NCI-H1417 treated with DMSO at 0.1 percent for 48 hours (cell line): ENCODE results near the gene CACHD1.

Source experiments
- DNase-seq: peaks from one replicate; lab custom pipeline; 2025; lab: John Stamatoyannopoulos, UW

Gene CACHD1

DNA sequence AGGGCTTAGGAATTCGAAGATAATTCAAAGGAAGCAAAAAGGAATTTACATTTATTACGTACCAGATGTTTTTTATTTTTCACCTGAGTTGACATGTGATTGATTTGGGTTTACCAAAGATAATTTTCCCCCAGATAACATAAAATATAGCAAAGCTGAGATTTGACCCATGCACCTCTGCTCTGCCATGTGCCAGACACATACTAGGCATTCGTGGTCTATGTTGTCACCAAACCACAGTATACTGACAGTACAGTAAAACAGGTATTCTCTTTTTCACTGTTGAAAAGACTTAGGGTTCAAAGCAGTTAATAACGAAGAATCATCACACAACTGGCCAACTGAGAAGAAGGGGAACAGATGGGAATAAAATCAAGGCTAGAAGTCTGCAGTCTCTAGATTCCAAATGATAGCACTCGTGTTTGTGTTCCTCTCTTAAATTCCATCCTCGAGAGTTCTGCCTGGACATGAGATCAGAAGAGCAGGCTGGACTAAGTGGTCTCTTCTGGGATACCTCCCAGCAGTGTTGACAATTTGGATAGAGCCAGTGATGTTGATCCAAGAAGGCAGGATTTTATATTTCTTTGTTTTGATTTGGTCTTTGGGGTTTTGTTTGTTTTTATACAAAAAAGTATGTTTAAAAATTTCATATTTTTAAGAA lies 189.7 kb downstream of the CACHD1 start:
- no peak for DNase-seq

DNA sequence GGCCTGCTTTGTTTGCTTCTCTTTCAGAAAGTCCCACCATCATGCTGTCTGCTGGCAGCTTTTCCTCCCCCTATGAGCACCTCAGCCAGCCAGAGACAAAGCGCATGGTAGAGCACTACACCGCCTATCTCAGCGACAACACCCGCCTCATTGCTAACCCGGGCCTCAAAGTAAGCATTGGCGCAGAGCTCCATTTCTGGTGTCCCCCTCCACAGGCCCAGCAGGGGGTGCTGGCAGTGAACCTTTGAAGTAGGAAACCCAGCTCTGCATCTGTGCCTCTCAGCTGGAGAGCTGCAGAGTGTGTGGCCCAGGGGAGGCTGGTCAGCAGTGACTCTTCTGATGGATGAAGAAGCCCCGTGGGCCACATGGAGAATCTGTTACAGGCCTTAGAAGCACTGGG lies 193.7 kb downstream of the CACHD1 start:
- DNase-seq: no peak

DNA sequence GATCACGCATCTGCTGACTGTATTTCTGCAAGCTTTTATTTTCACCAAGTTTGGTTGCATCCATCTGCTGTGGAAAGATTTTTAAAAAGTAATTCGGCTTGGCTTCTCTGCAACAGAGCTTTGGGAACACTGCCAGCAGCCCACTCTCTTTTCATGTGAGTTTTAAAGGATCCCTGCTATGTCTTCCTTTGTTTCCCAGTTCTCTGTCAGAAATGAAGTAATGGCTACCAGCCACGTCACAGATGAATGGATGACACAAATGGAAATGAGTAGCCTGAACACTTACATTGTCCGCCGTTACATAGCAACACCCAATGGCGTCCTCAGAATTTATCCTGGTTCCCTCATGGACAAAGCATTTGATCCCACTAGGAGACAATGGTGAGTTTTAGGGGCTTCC lies 194.4 kb downstream of the CACHD1 start:
- no peak for DNase-seq

DNA sequence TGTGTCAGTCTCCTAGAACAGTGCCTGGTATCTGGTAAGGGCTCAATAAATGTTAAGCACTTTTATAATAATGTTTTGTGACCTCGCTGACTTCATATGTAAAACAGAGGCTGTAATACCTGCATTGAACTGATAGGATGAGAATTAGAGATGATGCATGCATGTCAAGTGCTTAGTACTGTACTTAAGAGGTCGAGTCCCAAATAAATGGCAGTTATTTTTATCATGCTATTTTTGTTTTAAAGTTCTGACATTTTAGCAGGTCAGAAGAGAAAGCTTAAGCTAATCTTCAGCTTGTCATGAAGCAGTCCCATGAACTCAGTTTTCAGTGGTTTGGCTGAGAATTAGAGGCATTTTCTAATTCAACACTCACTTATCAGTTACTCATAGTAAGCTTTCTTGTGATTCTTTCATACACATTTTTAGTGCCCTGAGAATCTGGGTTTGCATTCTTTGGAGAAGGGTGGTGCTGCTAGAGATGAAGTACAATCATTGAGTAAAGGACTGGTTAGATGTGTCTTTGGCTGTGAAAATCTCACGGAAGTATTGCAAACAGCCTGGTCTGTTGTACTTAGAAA lies 199.3 kb downstream of the CACHD1 start:
- no peak for DNase-seq

DNA sequence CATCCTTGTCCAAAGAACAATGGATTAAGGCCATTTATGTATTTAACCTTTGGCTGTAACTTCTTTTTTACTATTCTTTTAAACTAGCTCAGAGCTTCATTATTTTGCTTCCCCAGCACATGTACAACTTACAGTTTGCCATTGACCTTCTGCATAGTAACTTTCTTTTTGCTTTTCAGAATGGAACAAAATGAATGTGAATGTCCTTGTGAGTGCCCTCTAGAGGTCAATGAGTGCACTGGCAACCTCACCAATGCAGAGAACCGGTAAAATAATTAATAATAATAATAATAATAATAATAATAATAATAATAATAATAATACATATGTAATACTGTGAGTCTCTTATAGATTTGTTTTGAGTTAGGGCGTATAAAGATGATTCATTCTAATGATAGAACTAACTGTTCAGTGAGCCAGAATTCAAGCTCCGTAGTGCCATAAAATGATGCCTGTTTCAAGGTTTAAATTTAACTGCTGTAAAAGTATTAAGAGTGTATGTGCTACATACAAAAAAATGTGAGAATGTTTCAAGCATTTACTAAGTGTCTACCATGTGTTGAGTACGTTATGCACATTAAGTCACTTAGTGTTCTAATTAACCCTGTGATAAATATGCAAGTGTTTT lies 205.9 kb downstream of the CACHD1 start:
- peak; percentile 4 for DNase-seq

DNA sequence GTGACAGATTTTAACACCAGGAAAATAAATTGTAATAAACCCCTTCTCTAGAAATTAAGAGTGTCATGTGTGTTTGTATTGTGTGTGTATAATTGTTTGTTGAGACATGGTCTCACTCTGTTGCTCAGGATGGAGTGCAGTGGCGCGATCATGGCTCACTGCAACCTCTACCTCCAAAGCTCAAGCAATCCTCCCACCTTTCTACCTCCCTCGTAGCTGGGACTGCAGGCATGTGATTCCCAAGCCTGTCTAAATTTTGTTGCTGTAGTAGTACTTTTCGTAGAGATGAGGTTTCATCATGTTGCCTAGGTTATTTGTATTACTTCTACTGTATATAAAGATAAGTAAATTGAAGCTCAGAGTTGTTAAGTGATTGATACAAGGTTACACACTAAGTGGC lies 206.5 kb downstream of the CACHD1 start:
- DNase-seq: no peak

DNA sequence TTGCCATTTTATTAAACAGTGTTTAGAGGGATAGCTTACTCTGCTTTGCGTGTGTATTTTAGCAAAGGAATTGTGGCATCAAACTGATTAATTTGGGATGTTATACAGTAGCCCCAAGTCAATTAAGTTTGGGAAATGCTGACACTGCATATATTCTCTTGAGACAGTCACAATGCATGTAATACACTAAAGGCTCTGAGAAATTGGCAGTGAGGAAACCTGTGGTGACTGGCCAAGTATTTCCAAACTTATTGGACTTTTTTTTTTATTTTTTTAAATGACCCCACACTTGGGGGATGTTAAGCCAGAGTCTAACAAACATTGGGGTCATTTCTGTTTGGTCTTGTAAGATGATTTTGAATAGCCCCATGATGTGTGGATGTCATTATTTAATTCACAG lies 207.6 kb downstream of the CACHD1 start:
- DNase-seq: no peak

DNA sequence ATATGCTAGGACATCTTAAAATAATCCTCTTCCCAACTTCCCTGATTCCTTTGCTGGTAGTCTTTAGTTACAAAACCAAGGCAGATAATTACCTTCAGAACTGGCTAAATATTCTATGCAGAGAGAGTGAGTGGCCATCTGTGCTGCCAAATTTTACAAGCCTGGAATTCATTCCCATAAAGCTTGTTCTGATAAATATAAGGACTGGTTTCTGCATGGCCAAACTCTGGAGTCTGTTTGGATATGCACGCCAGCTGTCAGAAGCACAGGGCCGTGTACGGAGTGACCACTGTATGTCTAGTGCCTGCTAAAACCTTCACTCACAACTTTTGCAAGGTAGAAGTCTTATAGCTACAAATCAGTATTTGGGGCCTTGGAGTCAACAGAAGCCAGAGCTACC lies 208.4 kb downstream of the CACHD1 start:
- DNase-seq: no peak

DNA sequence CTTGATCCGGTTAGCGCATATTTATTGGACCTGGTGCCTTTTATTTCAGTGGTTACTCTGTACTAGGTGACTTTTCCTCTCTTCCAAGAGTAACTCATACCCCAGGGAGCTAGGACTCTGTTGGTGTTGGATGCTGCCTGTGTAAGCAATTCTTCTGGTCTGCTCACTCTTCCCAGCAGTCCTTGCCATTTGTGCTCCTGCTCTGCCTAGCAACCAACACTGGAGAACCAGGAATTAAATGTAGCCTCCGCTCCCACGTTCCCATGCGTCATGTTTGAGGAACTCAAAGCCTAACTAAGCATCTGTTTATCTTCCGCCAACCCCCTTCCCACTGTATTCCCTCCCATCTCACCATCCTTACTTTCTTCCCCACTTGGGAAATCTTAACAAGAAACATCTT lies 209.2 kb downstream of the CACHD1 start:
- no peak for DNase-seq

DNA sequence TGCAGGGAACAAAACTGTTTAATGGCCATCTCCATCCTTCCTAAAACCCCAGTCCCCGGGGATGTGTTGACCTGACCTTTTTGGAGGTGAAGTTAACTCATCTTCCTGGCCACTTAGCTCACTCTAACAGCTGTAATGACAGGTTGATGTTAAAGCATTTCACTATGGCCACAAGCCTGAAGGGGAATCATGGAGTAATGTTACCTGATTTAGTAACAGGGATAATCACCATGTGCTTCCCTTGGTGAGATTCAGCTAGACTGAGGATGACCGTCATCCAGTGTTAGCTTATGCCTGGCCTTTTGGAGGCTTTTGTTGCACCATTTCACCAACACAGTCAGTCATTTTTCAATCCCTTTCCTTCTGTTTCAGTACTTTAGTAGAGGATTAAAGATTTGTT lies 210.7 kb downstream of the CACHD1 start:
- DNase-seq: no peak

DNA sequence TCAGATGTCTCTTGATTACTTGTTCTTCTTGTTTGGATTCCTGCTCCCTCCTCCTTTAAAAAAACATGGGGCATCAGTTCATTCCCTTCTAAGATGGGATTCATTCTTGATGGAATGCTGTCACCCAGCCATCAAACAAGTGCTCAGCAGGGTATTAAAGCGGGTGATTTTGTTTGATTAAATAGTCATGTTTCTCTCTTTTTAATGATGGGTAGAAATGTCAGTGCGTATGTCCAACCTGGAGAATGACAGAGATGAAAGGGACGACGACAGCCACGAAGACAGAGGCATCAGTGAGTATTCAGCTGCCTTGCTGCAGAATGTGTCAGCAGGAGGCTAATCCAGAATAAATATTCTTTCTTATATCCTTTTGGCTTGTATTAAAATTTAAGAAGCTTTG lies 211.1 kb downstream of the CACHD1 start:
- DNase-seq: no peak

DNA sequence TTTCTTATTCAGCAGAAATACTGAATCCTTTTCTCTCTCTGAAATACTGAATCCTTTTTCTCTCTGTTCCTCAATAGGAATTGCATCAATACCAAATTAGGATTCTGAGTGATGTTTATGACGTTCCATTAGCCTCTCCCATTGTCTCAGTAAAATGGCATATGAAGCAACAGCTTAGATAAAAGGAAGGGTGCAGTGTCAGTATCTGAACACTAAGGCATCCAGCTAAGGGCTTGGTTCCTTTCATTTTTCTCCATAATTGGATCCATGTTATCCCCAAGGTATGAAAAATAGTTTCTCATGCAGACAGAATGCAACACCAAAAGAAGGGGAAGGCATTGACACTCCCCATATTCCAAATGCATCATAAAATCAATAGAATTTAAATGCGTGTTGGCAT lies 213.5 kb downstream of the CACHD1 start:
- no peak for DNase-seq

DNA sequence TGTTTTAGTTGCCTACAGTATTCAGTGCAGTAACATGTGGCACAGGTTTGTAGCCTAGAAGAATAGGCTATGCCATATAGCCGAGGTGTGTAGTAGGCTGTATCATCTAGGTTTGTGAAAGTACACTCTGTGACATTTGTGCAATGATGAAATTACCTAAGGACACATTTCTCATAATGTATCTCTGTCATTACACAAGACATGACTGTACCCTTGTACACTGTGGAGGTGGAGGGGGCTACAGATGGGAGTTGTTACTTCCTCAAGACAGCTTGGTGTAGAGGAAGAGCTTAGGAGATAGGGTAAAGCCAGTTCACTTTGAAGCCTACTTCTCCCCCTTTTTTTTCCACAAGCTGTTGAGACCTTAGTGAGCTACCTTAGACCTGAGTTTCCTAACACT lies 215.3 kb downstream of the CACHD1 start:
- no peak for DNase-seq

DNA sequence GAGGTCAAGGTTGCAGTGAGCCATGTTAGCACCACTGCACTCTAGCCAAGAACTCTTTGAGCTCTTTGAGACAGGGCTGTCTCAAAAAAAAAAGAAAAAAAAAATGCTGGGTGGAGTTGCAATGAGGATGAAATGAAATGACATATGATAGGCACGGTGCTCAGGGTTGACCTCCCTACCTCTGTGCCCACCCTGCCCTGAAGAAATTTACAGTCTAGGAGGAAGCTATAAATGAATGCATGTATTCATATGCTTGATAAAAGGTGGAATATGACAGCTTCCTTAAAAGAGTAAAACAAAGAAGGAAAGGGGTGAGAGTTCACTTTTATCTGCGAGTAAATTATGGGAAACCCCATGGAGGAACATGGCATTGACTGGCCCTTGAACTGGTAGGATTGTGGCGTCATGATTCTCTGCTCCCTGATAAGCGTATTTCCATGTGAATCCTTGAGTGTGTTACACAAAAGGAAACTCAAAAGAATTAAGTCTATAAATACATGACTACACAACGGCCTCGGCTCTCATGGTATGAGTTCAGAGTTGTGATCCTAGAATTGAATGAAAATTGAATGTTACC lies 215.9 kb downstream of the CACHD1 start:
- DNase-seq: no peak

DNA sequence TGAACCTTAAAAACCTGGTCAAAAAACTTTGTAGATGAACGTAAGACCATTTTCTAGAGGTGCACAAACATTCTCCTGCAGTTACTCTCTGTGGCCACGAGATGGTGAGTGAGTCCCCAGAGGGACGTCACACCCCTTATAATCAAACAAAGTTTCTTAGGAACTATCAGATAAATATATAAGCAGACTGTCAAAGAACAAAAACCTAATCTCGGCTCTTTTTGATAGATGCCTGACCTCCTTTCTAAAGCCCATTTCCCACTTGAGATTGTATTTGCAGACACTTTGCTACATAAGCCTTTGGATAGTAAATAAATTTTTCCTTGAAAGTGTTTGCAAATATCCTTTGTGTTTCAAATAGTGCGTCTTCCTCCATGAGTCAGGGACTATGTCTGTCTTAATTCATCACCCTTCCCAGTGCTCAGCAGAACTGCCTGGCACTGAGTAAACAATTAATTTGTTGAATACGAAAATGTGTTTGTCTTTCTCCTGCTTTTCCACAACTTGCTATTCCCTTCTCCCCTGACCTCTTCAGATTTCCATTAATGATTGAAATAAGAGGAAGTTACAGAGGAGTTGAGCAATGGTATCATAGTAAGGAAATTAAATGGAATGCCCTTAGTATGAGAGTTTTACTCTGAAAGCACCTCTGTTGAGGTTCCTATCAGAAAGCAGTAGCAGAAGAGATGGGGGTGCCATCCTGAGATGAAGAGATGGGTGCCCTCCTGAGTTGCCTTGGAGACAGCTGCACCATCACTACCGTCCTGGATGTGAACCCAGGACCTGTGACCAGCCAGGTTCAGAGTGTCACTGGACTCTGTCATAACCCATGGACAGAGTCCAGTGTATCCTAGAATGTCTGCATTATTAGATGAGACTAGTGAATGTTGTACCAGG lies 217.1 kb downstream of the CACHD1 start:
- no peak for DNase-seq

DNA sequence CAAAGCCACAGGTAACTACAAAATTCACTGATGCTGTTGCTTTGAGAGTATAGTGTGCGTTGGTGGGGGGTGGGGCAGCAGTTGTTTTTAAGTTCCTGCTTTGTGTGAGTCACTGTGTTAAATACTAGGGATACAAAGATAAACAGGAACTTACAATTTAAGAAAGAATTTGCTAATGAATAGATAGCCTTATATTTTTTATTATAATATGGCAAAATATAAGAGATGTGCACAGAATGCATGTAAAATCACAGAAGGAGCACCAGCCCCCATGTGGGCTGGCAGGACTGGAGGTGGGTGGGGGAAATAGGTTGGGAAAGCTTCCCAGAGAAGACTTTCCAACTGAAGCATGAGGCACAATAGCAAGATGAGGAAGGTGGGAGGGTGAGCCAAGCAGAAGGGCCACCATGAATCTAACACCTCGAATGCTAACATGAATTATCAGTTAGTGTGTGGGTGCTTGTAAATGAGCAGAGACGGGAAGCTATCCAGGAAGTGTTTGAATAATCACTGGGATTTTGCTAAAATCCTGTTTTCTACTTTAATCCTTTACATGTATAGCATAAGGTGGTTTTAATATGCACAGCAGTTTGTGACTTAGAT lies 217.9 kb downstream of the CACHD1 start:
- DNase-seq: no peak

DNA sequence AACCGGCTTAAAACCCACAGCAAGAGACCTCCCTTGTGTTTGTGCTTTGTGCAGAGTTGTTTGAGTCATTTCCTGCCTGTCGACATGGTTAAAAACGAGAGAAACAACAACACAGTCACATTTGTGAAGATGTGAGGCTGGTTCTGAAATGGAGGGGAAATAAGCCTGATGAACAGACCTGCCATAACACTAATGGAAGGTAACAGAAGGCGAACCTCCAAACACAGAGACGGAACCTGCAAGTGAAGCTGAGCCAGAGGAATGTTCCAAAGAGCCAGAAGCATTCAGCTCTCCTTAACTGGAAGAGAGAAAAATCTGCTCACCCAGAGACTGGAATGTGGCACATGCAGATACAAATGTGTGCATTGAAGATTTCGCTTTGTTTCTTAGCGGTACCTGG lies 221.7 kb downstream of the CACHD1 start:
- DNase-seq: no peak

DNA sequence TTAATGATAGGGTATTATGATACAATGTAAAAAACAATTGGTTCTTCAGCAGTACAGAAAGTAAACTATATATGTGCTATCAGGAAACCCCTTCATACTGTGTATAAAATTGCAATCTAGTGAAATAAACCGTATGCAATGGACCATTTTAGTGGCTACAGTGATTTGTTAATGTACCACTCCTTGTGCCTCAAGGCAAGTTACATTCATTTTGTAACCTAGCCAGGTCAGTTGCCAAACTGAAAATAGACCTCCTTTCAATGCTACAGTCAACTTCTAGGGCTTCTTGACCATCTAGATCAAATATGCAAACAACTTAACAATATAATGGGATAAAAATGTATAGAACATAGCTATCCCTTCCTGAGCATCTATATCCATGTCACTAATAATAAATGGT lies 223.0 kb downstream of the CACHD1 start:
- DNase-seq: no peak

DNA sequence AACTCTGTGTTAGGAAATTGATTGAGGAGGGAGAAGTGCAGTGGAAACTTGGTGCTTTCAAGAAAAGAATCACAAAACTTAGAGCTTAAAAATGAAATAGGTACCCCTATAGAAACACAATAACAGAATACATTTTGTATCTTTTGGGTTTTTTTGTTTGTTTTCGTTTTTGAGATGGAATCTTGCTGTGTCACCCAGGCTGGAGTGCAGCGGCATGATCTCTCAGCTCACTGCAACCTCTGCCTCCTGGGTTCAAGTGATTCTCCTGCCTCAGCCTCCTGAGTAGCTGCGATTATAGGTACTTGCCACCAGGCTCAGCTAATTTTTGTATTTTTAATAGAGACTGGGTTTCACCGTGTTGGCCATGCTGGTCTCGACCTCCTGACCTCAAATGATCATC lies 223.5 kb downstream of the CACHD1 start:
- no peak for DNase-seq

DNA sequence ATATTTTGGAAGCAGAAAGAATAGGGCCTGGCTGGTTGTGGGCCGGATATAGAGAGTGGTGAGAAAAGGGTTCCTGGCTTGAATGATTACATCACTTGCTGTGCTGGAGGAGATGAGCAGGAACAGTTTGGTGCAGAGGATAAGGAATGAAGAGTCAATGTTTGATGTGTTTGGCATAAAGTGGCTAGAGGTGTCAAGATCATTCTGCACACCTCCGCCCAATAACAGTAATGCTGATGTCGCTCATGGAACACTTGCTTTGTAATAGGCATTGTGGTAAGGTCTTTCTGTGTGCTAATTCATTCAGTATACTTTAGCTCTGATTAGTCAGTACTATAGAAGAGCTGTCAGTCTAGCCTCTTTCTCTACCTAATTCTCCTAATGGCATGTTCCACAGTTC lies 226.9 kb downstream of the CACHD1 start:
- no peak for DNase-seq

DNA sequence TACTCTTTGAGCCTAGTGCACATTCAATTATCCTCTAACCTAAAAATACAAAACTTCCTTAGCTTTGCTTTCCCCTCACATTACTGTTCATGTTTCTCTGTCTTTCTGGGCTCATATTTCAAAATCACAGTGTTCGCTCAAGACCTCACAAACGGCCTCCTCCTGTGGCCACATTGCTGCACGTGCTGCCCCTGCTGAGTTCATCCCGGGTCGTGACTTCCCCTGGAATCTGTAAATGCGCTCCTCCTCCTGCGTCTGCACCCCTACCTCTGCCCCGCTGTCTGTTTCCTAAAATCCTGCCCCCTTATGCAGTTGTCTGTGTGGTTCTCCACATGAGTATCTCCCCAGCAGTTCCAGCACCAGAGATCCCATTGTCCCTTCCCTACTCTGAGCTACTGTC lies 229.4 kb downstream of the CACHD1 start:
- no peak for DNase-seq

DNA sequence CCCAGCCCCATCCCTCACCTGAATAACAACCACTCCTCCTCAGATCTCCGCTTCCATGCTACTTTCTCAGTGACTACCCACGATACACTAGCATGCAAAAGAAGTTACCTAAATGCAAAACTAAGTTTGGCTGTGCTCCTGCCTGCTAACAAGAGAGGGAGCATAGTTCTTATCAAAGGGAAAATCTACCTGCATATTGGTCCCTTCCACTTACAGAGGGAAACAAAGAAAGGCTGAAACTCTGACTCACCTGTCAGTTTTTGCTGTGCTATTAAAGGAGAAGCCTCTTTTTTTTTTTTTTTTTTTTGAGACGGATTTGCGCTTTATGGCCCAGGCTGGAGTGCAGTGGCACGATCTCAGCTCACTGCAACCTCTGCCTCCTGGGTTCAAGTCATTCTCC lies 231.1 kb downstream of the CACHD1 start:
- no peak for DNase-seq
